NCI-H2107 (cell line): ENCODE results near the gene CYTL1.
"Not testable (repeated sequence)": the region's sequence is repeated elsewhere in the genome, so short reads cannot be mapped to it uniquely, and the experiment has no call there.

Experiments
- DNase-seq: peaks from one replicate; lab custom pipeline; 2025; lab: John Stamatoyannopoulos, UW

The CYTL1 gene

DNA sequence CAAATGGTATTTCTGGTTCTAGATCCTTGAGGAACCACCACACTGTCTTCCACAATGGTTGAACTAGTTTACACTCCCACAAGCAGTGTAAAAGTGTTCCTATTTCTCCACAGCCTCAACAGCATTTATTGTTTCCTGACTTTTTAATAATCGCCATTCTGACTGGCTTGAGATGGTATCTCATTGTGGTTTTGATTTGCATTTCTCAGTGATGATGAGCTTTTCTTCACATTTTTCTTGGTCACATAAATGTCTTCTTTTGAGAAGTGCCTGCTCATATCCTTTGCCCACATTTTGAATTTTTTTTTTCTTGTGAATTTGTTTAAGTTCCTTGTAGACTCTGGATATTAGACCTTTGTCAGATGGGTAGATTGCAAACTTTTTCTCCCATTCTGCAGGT, 22.3 kb downstream of the CYTL1 start:
- not testable (repeated sequence) for DNase-seq

GRCh38 chr4:4995908-4996265, 23.4 kb downstream of the CYTL1 start:
- no peak for DNase-seq

GRCh38 chr4:4995103-4995907, 24.0 kb downstream of the CYTL1 start:
- DNase-seq: no peak

DNA sequence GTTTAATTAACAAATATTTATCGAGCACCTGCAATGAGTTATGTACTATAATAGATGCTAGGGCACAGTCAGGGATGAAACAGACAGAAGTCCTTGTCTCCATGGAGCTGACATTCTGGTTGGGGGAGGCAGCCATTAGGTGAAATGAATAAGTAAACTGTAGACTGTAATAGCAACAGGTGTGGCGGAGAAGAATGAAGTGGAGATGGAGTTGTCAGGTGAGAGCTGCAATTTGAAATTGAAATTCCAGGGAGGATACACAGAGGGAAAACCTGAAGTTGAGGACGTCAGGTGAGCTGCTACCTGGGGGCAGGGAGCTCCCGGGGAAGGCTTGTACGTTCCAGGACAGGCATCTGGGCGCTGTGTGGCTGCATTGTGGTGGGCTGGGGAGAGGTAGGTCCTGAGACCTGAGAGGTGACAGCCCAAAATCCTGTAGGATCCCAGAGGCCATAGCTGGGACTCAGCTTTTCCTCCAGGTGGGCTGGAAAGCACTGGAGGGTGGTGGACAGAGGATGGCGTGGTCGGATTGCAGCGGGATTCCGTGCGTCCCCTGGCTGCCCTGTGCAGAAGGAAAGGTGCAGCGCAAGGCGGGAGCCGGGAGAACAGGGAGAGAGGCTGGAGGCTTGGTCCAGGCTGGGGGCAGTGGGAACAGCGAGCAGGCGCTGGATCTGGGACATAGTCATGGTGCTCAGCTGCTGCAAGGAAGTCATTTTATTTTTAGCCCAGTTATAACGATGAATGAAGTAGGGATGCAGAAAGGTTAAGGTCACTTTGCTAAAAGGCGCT, 24.8 kb downstream of the CYTL1 start:
- DNase-seq: no peak

DNA sequence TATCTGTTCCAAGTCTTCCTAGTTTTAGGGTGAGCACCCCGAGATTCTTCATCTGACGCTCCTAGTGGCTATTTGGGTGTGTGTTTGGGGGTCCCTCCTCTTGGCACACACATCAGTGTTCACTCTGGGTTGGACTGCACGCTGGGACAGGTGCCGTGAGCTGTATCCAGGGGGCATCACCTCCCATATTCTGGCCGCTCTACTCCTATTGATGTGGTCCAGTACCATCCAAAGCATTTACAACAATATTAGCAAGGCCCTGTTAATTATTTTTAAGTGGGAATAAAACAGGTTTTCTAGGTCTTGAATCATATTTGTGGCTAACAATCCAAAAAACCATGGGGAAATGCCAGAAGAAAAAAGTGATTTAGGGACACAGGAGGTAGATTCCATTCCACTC, 26.4 kb downstream of the CYTL1 start:
- no peak for DNase-seq

DNA sequence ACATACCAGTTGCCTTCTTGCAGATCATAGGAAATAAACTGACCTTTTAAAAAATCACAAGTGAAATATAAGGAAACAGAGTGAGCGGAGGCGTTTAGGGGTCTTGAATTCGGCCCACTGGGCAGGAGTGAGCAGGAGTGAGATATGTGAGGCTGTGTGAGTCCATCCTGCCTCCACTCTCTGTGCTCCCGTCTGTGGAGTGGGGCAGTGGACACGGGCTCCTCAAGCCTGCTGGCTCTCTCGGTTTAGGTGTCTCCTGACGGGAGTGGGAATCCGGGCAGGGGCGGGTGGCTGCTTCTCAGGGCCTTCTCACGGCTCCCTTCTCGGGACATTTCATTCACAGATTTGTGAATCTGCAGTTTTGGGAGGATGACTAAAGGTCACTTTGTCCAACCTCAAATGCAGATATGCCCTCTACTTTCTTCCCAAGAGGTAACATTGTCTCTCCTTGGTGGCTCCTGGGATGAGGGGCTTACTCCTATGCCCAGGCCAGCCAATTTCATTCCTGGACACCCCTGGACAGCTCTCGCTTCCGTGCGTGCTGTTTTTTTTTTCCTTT, 27.6 kb downstream of the CYTL1 start:
- no peak for DNase-seq

DNA sequence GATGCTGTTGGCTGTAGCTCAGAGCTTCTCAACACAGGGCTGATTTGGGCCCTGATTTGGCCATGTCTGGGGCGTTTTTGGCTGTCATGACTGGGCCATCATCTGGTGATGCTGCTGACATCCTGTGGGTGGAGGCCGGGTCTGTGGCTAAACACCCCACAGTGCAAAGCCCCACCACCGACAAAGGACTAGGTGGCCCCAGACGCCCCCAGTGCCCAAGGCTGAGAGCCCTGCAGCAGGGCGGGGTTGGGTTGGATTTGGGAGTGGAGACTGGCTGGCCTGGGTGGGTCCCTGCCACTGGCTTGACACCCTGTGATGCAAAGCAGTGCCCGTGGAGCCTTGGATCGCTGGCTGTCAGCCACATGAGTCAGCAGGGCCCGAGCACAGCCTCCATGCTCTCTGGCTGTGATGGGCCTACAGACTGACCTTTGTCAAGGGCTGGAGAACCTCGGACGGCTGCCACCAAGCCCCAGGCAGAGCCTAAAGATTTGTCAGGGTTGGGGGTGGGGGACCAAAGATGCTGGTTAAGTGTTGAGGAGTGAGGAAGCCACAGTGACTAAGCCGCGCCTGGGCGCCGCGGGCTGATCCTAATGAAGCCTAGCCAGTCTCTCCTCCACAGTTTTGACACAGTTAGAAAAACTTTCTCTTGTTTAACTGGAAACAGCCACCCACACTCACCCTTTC, 28.3 kb downstream of the CYTL1 start:
- no peak for DNase-seq

GRCh38 chr4:4990329-4990728, 28.9 kb downstream of the CYTL1 start:
- no peak for DNase-seq

DNA sequence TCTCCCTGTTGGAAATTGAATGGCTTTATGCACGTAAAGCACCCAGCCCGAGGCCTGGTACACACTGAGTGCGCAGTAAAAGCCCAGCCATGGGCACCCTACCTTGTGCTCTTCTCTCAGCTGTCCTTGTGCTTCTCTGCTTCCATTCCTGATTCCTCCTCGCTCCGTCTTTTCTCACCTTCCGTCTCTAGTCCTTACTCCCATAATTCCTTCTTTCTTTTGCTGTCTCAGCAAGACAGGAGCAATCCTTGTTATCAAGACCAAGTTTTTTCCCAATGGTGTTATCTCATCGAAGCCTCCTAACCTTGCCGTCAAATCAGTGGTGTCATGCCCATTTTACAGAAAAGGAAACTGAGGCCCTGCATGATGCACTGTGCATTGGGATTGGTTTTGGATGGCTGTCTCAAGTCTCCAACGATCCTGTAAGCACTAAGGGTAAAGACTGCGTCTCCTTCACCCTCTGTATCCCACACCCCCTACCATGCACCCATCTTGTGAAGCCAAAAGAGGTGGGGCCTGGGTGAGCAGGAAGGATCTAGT, 30.1 kb downstream of the CYTL1 start:
- DNase-seq: no peak

DNA sequence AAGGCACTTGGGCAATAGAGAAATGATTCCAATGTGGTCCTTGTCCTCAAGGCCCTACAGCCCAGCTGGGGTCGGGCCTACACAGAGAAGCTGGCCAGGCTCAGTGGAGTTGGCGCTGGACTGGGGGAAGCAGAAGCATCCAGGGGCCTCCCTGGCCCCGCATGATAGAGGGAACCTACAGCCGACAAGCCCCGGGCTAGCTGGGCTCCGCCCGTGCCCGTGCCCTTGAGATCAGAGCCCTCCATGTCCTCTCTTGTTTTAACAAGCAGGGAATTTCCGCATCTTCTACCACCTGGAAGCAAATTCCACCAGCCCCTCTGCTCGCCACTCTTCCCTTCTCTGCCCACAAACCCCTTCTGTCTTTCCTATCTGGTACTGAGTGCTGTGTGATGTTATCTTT, 31.6 kb downstream of the CYTL1 start:
- no peak for DNase-seq

DNA sequence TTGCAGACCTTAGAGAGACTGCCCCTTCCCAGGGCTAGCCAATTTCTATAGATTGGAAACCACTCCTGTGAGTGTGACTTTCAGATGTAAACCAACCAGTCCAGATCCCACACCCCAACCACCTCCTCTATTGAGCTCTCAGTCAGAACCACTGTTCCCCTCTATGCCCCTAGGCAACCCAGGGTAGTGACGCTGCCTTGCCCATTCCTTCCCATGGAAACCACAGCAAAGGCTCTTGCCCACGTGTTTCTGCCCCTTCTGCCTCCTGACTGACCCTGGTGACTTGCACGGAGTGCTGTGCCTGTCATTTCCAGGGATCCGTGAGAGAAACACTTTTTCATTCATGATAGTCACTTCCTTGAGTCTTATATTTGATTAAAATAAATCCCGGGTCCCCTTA, 32.4 kb downstream of the CYTL1 start:
- no peak for DNase-seq

GRCh38 chr4:4985844-4986243, 33.4 kb downstream of the CYTL1 start:
- no peak for DNase-seq

DNA sequence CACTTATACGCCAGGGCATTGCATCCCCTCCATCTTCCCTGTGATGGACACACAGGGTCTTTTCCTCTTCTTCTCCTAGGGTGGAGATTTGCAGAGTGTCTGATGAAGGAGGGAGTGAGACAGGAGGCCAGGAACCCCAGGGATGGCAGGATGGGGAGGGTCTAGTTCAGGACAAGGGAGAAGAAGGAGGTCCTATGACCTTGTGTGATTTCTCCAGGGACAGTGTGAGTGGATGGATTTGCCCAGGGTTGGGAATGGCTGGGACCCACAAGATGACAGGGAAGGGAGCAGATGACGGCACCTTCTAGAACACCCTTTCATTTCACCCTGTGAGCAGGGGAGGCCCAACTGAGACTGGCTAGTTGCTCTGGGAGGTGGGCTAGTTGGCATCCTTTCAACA, 34.2 kb downstream of the CYTL1 start:
- DNase-seq: no peak

DNA sequence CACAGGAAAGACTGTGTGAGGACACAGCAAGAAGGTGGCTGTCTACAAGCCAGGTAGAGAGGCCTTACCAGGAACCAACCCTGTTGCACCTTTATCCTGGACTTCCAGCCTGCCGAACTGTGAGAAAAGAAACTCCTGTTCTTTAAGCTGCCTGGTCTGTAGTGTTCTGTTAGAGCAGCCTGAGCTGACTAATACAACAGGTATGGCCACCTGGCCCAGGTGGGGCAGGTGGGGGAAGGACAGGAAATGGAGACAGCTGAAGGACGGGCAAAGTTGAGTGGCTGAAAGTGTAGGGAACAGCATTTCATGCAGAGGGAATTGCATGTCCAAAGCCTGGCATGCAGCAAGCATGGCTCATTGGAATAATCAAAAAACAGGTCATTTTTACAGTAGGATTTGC, 35.1 kb downstream of the CYTL1 start:
- no peak for DNase-seq

- no peak for DNase-seq
Measured at GRCh38 chr4:4981827-4982226, 37.4 kb downstream of the CYTL1 start.

DNA sequence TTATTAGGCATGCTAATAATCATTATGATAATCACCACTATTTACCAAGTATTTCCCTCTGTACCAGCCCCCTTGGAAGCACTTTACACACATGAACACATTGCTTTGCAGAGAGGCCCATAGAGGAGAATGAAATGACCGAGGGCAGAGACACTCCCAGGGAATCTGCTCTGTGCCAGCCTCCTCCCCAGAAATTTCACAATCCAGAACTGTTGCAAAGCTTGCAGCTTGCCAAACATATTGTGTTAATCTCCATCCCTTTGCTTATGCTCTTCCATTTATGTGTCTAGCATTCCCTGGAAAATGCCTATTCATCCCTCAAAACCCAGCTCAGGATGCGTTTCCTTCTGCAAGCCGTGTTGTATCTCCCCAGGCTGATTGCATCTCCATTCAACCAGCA, 37.8 kb downstream of the CYTL1 start:
- no peak for DNase-seq

GRCh38 chr4:4980621-4981230, 38.5 kb downstream of the CYTL1 start:
- no peak for DNase-seq

- no peak for DNase-seq
Measured at GRCh38 chr4:4979971-4980370, 39.3 kb downstream of the CYTL1 start.

- DNase-seq: no peak
Measured at GRCh38 chr4:4974727-4975126, 44.5 kb downstream of the CYTL1 start.

DNA sequence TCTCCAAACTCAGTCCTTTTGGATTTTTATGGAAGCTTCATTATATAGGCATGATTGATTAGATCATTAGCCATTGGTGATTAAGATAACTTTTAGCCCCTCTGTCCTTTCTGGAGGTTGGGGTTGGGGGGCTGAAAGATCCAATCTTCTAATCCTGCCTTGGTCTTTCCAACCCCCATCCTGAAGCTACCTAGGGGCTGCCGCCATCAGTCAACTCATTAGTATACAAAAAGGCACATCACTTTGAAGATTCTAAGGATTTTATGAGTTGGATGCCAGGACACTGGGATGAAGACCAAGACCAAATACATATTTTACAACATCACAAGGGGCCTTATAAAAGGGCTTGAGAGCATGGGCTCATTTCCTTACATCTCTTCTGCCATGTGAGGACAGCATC, 47.5 kb downstream of the CYTL1 start:
- DNase-seq: no peak

- no peak for DNase-seq
Measured at GRCh38 chr4:4969298-4969697, 50.0 kb downstream of the CYTL1 start.

GRCh38 chr4:4968161-4968725, 51.0 kb downstream of the CYTL1 start:
- DNase-seq: no peak
